ENCODE data around the gene PITRM1. TPM values are rescaled to one million over a fixed set of nuclear protein-coding genes. Genes with fewer than 3 reads are reported as not detected.

The PITRM1 gene
- total and polyA plus RNA-seq, 7 donors: 51.0 to 112 (median 78.8) TPM

DNA sequence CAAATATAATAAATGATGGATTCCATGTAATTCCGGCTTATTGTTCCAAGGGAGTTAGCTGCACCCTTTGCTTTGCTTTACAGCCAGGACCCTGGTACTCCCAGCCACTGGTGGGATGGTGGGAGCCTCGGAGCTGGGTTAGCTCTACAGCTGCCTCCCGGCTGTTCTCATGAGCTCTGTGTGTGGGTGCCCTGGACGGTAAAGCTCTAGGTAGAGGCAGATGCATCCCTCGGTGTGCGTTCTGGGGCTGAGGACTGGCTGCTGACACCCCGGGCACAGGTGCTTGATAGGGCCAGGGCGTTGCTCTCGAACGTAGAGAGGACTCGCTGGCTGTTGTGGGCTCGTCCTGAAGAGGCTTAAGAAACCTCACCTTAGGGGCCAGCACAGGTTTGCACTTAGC lies 55.1 kb downstream of the PITRM1 start:
- DNase-seq: no peak
- Histone ChIP-seq H3K27ac (no peak overlapping the region), H3K9me3 (no peaks in the 10 kb centered on the region), H3K36me3 (ENCODE audit: insufficient read depth in 1 of 2, low read depth in 1 of 2) (peaks cover 0 to 50% of the 10 kb centered on the region in 2 donors), H3K4me3 (no peak overlapping the region), H3K27me3 (ENCODE audit: insufficient read depth in 3 of 3, low read length in 2 of 3) (no peaks in the 10 kb centered on the region), H3K4me1 (no peaks in the 10 kb centered on the region)
- intact Hi-C loops (cut with DNase I): no loop called here
- 91 to 93% (median 92%) methylated on average over 12 of the region's 12 CpGs for WGBS, 3 donors
- ATAC-seq: no peak
- TF ChIP-seq, protein P1, sequence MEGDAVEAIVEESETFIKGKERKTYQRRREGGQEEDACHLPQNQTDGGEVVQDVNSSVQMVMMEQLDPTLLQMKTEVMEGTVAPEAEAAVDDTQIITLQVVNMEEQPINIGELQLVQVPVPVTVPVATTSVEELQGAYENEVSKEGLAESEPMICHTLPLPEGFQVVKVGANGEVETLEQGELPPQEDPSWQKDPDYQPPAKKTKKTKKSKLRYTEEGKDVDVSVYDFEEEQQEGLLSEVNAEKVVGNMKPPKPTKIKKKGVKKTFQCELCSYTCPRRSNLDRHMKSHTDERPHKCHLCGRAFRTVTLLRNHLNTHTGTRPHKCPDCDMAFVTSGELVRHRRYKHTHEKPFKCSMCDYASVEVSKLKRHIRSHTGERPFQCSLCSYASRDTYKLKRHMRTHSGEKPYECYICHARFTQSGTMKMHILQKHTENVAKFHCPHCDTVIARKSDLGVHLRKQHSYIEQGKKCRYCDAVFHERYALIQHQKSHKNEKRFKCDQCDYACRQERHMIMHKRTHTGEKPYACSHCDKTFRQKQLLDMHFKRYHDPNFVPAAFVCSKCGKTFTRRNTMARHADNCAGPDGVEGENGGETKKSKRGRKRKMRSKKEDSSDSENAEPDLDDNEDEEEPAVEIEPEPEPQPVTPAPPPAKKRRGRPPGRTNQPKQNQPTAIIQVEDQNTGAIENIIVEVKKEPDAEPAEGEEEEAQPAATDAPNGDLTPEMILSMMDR (IDR thresholded peaks at IDR 0.05): no peak

DNA sequence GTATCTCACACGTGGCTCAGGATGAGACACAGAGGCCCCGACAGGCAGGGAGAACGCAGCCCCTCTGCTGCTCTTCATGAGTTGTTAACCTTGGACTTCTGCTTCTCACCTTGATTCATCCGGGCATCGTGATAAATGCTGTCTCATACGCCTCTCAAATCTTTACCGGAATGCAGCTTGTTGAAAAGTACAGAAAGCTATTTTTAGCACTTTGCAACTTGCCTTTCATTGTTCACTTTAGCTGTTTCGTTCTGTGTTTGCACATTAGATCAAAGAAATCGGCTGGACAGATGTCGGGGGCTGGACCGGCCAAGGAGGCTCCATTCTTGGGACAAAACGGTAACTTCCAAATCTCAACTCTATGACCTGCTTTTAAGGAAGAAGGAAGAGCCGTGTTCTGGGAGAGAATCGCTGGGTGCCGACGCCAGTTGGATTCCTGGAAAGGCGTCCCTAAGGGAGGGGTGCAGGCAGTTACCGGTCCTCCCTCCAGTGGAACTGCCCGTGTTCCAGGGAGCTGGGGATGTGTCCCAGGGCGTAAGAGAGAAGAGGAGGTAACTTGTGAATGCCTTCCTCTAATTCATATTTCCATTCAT lies 56.0 kb downstream of the PITRM1 start:
- H3K4me3 ChIP-seq: no peak overlapping the region
- H3K4me1 ChIP-seq: peaks cover 8% of the 10 kb centered on the region
- TF ChIP-seq, protein P1 (IDR thresholded peaks at IDR 0.05): no peak
- no peaks in the 10 kb centered on the region for H3K9me3 ChIP-seq
- DNase-seq: no peak
- no peak overlapping the region for H3K27ac ChIP-seq
- H3K27me3 ChIP-seq (ENCODE audit: insufficient read depth in 3 of 3, low read length in 2 of 3): no peaks in the 10 kb centered on the region
- ATAC-seq: no peak
- 63 to 74% (median 74%) methylated on average over 20 of the region's 20 CpGs for WGBS, 3 donors
- H3K36me3 ChIP-seq (ENCODE audit: insufficient read depth in 1 of 2, low read depth in 1 of 2): peaks cover 0 to 51% of the 10 kb centered on the region in 2 donors
- intact Hi-C loops (cut with DNase I): no loop called here

DNA sequence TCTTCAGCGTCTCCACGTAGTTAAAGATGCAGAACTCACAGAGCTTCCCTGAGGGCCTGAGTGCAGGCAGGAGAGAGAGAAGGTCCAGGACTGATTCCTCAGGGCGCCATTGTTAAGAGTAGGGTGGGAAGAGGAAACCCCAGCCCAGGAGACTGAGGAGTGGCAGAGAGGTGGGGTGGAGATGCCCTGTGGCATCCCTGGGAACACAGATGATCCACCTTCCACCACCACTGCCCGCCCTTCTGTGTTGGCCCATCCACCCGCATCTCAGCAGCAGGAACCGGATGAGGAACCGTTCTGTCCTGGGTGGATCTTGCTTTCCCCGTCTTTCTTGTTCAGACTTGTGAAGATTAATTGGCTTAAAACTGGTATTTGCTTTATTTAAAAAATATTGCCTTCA lies 56.9 kb downstream of the PITRM1 start:
- intact Hi-C loops (cut with DNase I): no loop called here
- H3K4me1 ChIP-seq: peaks cover 17% of the 10 kb centered on the region
- WGBS, 3 donors: 92 to 97% (median 93%) methylated on average over 8 of the region's 8 CpGs
- ATAC-seq (no peak), DNase-seq (no peak)
- H3K36me3 ChIP-seq (ENCODE audit: insufficient read depth in 1 of 2, low read depth in 1 of 2): peaks cover 0 to 51% of the 10 kb centered on the region in 2 donors
- no peaks in the 10 kb centered on the region for H3K9me3 ChIP-seq
- no peak overlapping the region for H3K27ac ChIP-seq
- no peak overlapping the region for H3K4me3 ChIP-seq
- no peaks in the 10 kb centered on the region for H3K27me3 ChIP-seq (ENCODE audit: insufficient read depth in 3 of 3, low read length in 2 of 3)
- TF ChIP-seq, protein P1 (IDR thresholded peaks at IDR 0.05): no peak

DNA sequence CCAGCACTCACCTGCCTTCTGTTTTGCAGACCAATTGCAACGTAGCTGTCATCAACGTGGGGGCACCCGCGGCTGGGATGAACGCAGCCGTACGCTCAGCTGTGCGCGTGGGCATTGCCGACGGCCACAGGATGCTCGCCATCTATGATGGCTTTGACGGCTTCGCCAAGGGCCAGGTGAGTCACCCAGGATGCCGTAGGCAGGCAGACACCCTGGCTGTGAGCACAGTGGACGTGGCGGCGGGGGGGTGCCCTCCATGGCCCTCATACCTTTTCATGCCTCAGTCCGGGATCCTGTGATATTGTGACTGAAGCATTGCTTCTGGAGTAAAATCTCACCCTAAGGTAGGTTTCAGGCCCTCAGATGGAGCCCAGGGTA lies 59.2 kb downstream of the PITRM1 start:
- Histone ChIP-seq H3K27me3 (ENCODE audit: insufficient read depth in 3 of 3, low read length in 2 of 3) (no peaks in the 10 kb centered on the region), H3K27ac (no peak overlapping the region), H3K4me3 (no peak overlapping the region), H3K9me3 (no peaks in the 10 kb centered on the region), H3K36me3 (ENCODE audit: insufficient read depth in 1 of 2, low read depth in 1 of 2) (peaks cover 0 to 50% of the 10 kb centered on the region in 2 donors), H3K4me1 (peaks cover 26% of the 10 kb centered on the region)
- intact Hi-C loops (cut with DNase I): no loop called here
- ATAC-seq: no peak
- DNase-seq: no peak
- TF ChIP-seq, protein P1 (IDR thresholded peaks at IDR 0.05): no peak
- 93 to 97% (median 96%) methylated on average over 19 of the region's 19 CpGs for WGBS, 3 donors

DNA sequence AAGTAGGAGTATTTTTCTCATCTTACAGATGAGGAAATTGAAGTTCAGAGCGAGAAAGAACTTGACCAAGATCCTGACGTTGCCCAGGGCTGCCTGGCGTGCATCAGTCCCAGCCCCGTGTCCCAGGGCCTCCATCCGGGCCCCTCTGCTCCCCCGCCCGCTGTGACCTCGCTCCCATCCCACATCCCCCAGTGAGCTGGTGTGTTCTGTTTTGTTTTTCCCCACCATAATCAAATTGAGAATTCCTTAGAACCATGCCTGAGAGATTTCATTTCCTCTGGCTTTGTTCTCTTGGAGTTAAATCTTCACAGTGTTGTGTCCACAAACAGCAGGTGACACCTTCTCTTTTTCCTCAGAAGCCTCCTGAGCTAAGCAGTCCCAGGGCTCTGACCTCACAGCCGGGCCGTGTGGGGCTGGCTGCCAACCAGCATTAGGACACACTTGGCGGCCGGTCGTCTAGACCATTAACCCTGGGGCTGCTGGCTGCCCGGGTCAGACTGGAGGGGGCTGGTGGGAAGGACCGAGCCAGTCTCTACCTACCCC lies 60.9 kb downstream of the PITRM1 start:
- Histone ChIP-seq H3K36me3 (ENCODE audit: insufficient read depth in 1 of 2, low read depth in 1 of 2) (peaks cover 0 to 42% of the 10 kb centered on the region in 2 donors), H3K4me1 (peaks cover 36% of the 10 kb centered on the region), H3K27me3 (ENCODE audit: insufficient read depth in 3 of 3, low read length in 2 of 3) (no peaks in the 10 kb centered on the region), H3K27ac (peak overlapping the region; percentile 69), H3K9me3 (no peaks in the 10 kb centered on the region), H3K4me3 (peak overlapping the region; percentile 8)
- intact Hi-C loops (cut with DNase I): no loop called here
- DNase-seq (peak; percentile 77 to 86), ATAC-seq (peak; percentile 52 to 67 (median 56))
- WGBS, 3 donors: 23 to 29% (median 27%) methylated on average over 15 of the region's 15 CpGs
- TF ChIP-seq, protein P1 (IDR thresholded peaks at IDR 0.05): no peak
